H1 (cell line): ENCODE data around the gene KCNH1. TPM values are rescaled to one million over a fixed set of nuclear protein-coding genes. Genes with fewer than 3 reads are reported as not detected.

Source experiments
- CTCF ChIA-PET: fragments of 300-600 bp; sonication (Branson Sonifier 250); formaldehyde crosslinking; loops from one replicate; lab custom pipeline; 2021; ENCODE audit not compliant: partially characterized antibody; lab: Charles Lee
- POLR2A ChIA-PET: fragments of 300-600 bp; sonication (Branson Sonifier 250); formaldehyde crosslinking; loops from one replicate; lab custom pipeline; 2021; ENCODE audit warnings: inconsistent platforms; ENCODE audit not compliant: partially characterized antibody; lab: Charles Lee
- DNase-seq, 2 experiments: peaks; one replicate each; pipeline versions ENCODE4 v3.0.0 to v3.0.0-alpha.2; 2010 to 2022; ENCODE audit warnings: low spot score in 2 of 2, low read depth in 1 of 2, mixed read lengths in 1 of 2
- FAIRE-seq: peaks from 2 replicates; lab custom pipeline; 2011; peaks lifted over from hg19 to GRCh38; lab: Jason Lieb, UNC
- H2AFZ ChIP-seq: 2 replicates; pipeline ENCODE4 v1.8.1; 2012; ENCODE audit warnings: low read length, inconsistent platforms
- H2AK5ac ChIP-seq: 2 replicates; pipeline ENCODE4 v1.6.1; 2013; ENCODE audit warnings: low read depth, low read length
- H2BK120ac ChIP-seq: replicated peaks from 2 replicates; pipeline ENCODE3; 2013; ENCODE audit warnings: low read depth, low read length, inconsistent platforms
- H2BK12ac ChIP-seq: 2 replicates; pipeline ENCODE4 v1.6.1; 2013; ENCODE audit warnings: low read depth, low read length
- H2BK15ac ChIP-seq: 2 replicates; pipeline ENCODE4 v1.6.1; 2013; ENCODE audit warnings: low read length
- H2BK20ac ChIP-seq: 2 replicates; pipeline ENCODE4 v1.6.1; 2013; ENCODE audit warnings: low read length
- H2BK5ac ChIP-seq: 2 replicates; pipeline ENCODE4 v1.6.1; 2013; ENCODE audit warnings: low read depth, low read length
- H3K14ac ChIP-seq: 2 replicates; pipeline ENCODE4 v1.6.1; 2013; ENCODE audit warnings: inconsistent platforms; ENCODE audit not compliant: insufficient read length
- H3K18ac ChIP-seq: 2 replicates; pipeline ENCODE4 v1.6.1; 2013; ENCODE audit warnings: low read length; ENCODE audit errors: extremely low read depth
- H3K23ac ChIP-seq: 2 replicates; pipeline ENCODE4 v1.6.1; 2013; ENCODE audit warnings: inconsistent platforms; ENCODE audit not compliant: insufficient read length
- H3K23me2 ChIP-seq: 2 replicates; pipeline ENCODE4 v1.6.1; 2013; ENCODE audit warnings: low read depth, low read length
- H3K27ac ChIP-seq: 2 replicates; pipeline ENCODE4 v1.6.1; 2011; ENCODE audit warnings: low read depth, low read length, inconsistent platforms
- H3K27me3 ChIP-seq, 4 experiments: replicated peaks in 1 of 4; 1 replicate in 1 of 4; 2 replicates in 3 of 4; pipeline versions ENCODE4 v1.6.1 to v1.8.1; 2011 to 2013; ENCODE audit warnings: low read length in 3 of 4, mild to moderate bottlenecking in 3 of 4, inconsistent platforms in 2 of 4, mixed read lengths in 2 of 4, moderate library complexity in 1 of 4; ENCODE audit not compliant: control insufficient read depth in 3 of 4, insufficient read depth in 3 of 4; ENCODE audit errors: extremely low read depth in 1 of 4
- H3K36me3 ChIP-seq, 4 experiments: 2 replicates each; pipeline versions ENCODE4 v1.6.1 to v1.8.1; 2011 to 2013; ENCODE audit warnings: mild to moderate bottlenecking in 4 of 4, low read length in 3 of 4, moderate library complexity in 2 of 4, control low read depth in 1 of 4, inconsistent platforms in 1 of 4; ENCODE audit not compliant: insufficient read depth in 4 of 4, control insufficient read depth in 2 of 4
- H3K4ac ChIP-seq: replicated peaks from 2 replicates; pipeline ENCODE3; 2013; ENCODE audit warnings: low read length, low read depth, mixed read lengths, inconsistent platforms; ENCODE audit not compliant: insufficient read length
- H3K4me1 ChIP-seq, 4 experiments: replicated peaks in 1 of 4; 1 replicate in 1 of 4; 2 replicates in 3 of 4; pipeline versions ENCODE4 v1.6.1 to v1.8.1; 2011 to 2013; ENCODE audit warnings: low read length in 3 of 4, inconsistent platforms in 2 of 4, mixed read lengths in 1 of 4; ENCODE audit not compliant: insufficient read depth in 4 of 4, control insufficient read depth in 3 of 4
- H3K4me2 ChIP-seq, 2 experiments: 2 replicates each; pipeline versions ENCODE4 v1.6.1 to v1.8.1; 2011 to 2013; ENCODE audit warnings: low read depth in 2 of 2, low read length in 2 of 2, control low read depth in 1 of 2, inconsistent platforms in 1 of 2, mild to moderate bottlenecking in 1 of 2; ENCODE audit not compliant: insufficient read depth in 1 of 2
- H3K4me3 ChIP-seq, 4 experiments: fragments of 200-600, 300-600 bp in 1 of 4; sonication (generic), shearing (Covaris generic), sonication (Bioruptor Twin) in 1 of 4; 2 replicates each; pipeline versions ENCODE4 v1.5.1 to v1.8.1; 2011 to 2016; ENCODE audit warnings: low read length in 4 of 4, low read depth in 3 of 4, control low read depth in 2 of 4, inconsistent platforms in 2 of 4, mild to moderate bottlenecking in 2 of 4, mixed read lengths in 1 of 4, moderate library complexity in 1 of 4; ENCODE audit not compliant: insufficient read depth in 2 of 4; ENCODE audit errors: extremely low read depth in 1 of 4
- H3K56ac ChIP-seq: replicated peaks from 2 replicates; pipeline ENCODE3; 2013; ENCODE audit warnings: low read depth, mild to moderate bottlenecking, mixed read lengths, low read length, inconsistent platforms; ENCODE audit not compliant: insufficient read length
- H3K79me1 ChIP-seq: 2 replicates; pipeline ENCODE4 v1.6.1; 2013; ENCODE audit warnings: low read depth, low read length, control low read depth
- H3K79me2 ChIP-seq, 2 experiments: 2 replicates each; pipeline versions ENCODE4 v1.6.1 to v1.8.1; 2012 to 2013; ENCODE audit warnings: low read length in 2 of 2, mild to moderate bottlenecking in 2 of 2, inconsistent platforms in 1 of 2; ENCODE audit not compliant: insufficient read depth in 2 of 2, control insufficient read depth in 1 of 2
- H3K9ac ChIP-seq, 4 experiments: replicated peaks in 1 of 4; 1 replicate in 1 of 4; 2 replicates in 3 of 4; pipeline versions ENCODE4 v1.6.1 to v1.8.1; 2011 to 2013; ENCODE audit warnings: low read depth in 3 of 4, low read length in 3 of 4, control low read depth in 2 of 4, mild to moderate bottlenecking in 2 of 4, moderate library complexity in 2 of 4, inconsistent platforms in 1 of 4; ENCODE audit errors: extremely low read depth in 1 of 4
- H3K9me3 ChIP-seq, 2 experiments: 2 replicates each; pipeline versions ENCODE4 v1.6.1 to v1.8.1; 2012 to 2013; ENCODE audit warnings: mild to moderate bottlenecking in 2 of 2, moderate library complexity in 2 of 2, control low read depth in 1 of 2, inconsistent platforms in 1 of 2, low read depth in 1 of 2, low read length in 1 of 2, mixed read lengths in 1 of 2; ENCODE audit not compliant: insufficient read depth in 2 of 2
- H4K20me1 ChIP-seq, 2 experiments: replicated peaks in 1 of 2; 2 replicates each; pipeline versions ENCODE3 to v1.8.1; 2011 to 2013; ENCODE audit warnings: inconsistent platforms in 2 of 2, low read length in 2 of 2, mild to moderate bottlenecking in 1 of 2; ENCODE audit not compliant: insufficient read depth in 2 of 2, control insufficient read depth in 1 of 2
- H4K5ac ChIP-seq: 2 replicates; pipeline ENCODE4 v1.6.1; 2013; ENCODE audit warnings: low read length, low read depth, mixed read lengths, inconsistent platforms; ENCODE audit not compliant: insufficient read length
- H4K8ac ChIP-seq: 2 replicates; pipeline ENCODE4 v1.8.0; 2013; ENCODE audit warnings: mild to moderate bottlenecking, moderate library complexity, low read length, inconsistent platforms; ENCODE audit not compliant: insufficient read depth; ENCODE audit errors: extremely low read depth
- H4K91ac ChIP-seq: replicated peaks from 2 replicates; pipeline ENCODE3; 2013; ENCODE audit warnings: low read length, mixed read lengths, inconsistent platforms; ENCODE audit not compliant: insufficient read length
- CHD2 ChIP-seq: IDR thresholded peaks from 2 replicates; pipeline ENCODE4 v1.6.1; 2012; ENCODE audit warnings: low read length, improper control_type of control experiment
- KDM5A ChIP-seq: fragments of 200-600 bp; IDR thresholded peaks from 2 replicates; pipeline ENCODE4 v1.7.1; 2012; ENCODE audit warnings: mild to moderate bottlenecking, low read length, inconsistent platforms, mixed read lengths
- polyA plus RNA-seq, 7 experiments: library from polyadenylated mRNA; depleted of rRNA in 3 of 7; stranded (reverse) in 5 of 7; unstranded in 2 of 7; fragments of >200 nt in 5 of 7; fragments of 200-250 nt in 2 of 7; gene quantifications; 1 replicate in 5 of 7; 2 replicates in 1 of 7; 4 replicates in 1 of 7; pipeline versions ENCODE4 v1.2.1 to v1.2.3, GENCODE V29; 2011 to 2013; ENCODE audit warnings: missing spikeins in 2 of 7, mixed read lengths in 2 of 7
- total RNA-seq: library from RNA; stranded (reverse); fragmentation: NEBNext Ultra II Directional; extraction: Animal tissue kit (Norgen Biotek cat#: 25700); gene quantifications from 2 replicates; pipeline ENCODE4 v1.2.1, GENCODE V29; 2021

Gene KCNH1
- total and polyA plus RNA-seq, 2 of the 8 experiments (the other 6 are each of a cell fraction or from before 2014, with no cell fraction given), result 0.27 to 0.34 TPM

GRCh38 chr1:210876275-210876674, 257.7 kb downstream of the KCNH1 start:
- no peak overlapping the region for H3K56ac ChIP-seq
- no peak overlapping the region for H2AFZ ChIP-seq
- H2BK20ac ChIP-seq, result no peak overlapping the region
- CTCF ChIA-PET, result no interaction called here
- no peak overlapping the region for H3K23ac ChIP-seq
- no peak overlapping the region for H4K8ac ChIP-seq
- H2BK15ac ChIP-seq, result no peak overlapping the region
- H3K23me2 ChIP-seq, result no peaks in the 10 kb centered on the region
- no peak overlapping the region for H4K91ac ChIP-seq
- H3K36me3 ChIP-seq, result no peaks in the 10 kb centered on the region
- H2BK12ac ChIP-seq, result no peak overlapping the region
- no peaks in the 10 kb centered on the region for H3K79me1 ChIP-seq
- FAIRE-seq (no peak), DNase-seq (no peak)
- H3K79me2 ChIP-seq, result no peaks in the 10 kb centered on the region
- H3K18ac ChIP-seq, result no peak overlapping the region
- no peak overlapping the region for H2BK5ac ChIP-seq
- H2BK120ac ChIP-seq, result no peak overlapping the region
- H3K14ac ChIP-seq, result no peak overlapping the region
- TF ChIP-seq CHD2 (no peak), KDM5A (no peak)
- no peak overlapping the region for H3K27ac ChIP-seq
- H3K4me1 ChIP-seq, result no peaks in the 10 kb centered on the region
- no peak overlapping the region for H4K5ac ChIP-seq
- POLR2A ChIA-PET, result no interaction called here
- no peak overlapping the region for H3K9ac ChIP-seq
- no peaks in the 10 kb centered on the region for H4K20me1 ChIP-seq
- H3K4ac ChIP-seq, result no peak overlapping the region
- no peak overlapping the region for H2AK5ac ChIP-seq
- H3K4me3 ChIP-seq, result no peak overlapping the region
- H3K4me2 ChIP-seq, result no peak overlapping the region
- no peaks in the 10 kb centered on the region for H3K9me3 ChIP-seq
- H3K27me3 ChIP-seq, result no peaks in the 10 kb centered on the region
